ENCODE measurements around the gene MICAL3. TPM values are rescaled to one million over a fixed set of nuclear protein-coding genes. Genes with fewer than 3 reads are reported as not detected.

MICAL3 gene
- polyA plus RNA-seq, 1 of the 3 experiments (the other 2 are of a cell fraction), result 83.1 TPM

- no peak for TF ChIP-seq REST (IDR thresholded peaks at IDR 0.05; ENCODE audit: low read depth, low read length)
Measured at GRCh38 chr22:17956630-17957029, 67.7 kb downstream of the MICAL3 start (continued).

GRCh38 chr22:17955590-17956379 lies 68.6 kb downstream of the MICAL3 start:
- H3K27ac ChIP-seq (ENCODE audit: low read depth in 2 of 2, low read length in 1 of 2), result no peak overlapping the region
- H3K4me2 ChIP-seq, result no peak overlapping the region
- H4K20me1 ChIP-seq (ENCODE audit: insufficient read depth), result peaks cover 47% of the 10 kb centered on the region; the same call in 1 of the 2 replicates
- H3K9ac ChIP-seq, result no peak overlapping the region
- peaks cover 0 to 2% of the 10 kb centered on the region in 2 experiments for H3K36me3 ChIP-seq (replicated peaks in 1 of 2; ENCODE audit: control insufficient read depth in 1 of 2, insufficient read depth in 2 of 2, low read length in 1 of 2)
- DNase-seq, result no peak
- TF ChIP-seq RCOR1 (IDR thresholded peaks at IDR 0.05; ENCODE audit: low read length) (no peak), JUND (IDR thresholded peaks at IDR 0.05) (no peak)
- 85% methylated on average over 8 of the region's 8 CpGs for WGBS (ENCODE audit: low lambda C conversion rate)
- ChIA-PET POLR2A (no interaction called here), CTCF (interaction anchor here (0.6 to 1.6 kb wide), 3 partner anchors 12 to 53 kb away, joined by 3 to 4 read pairs (median 4); no protein-coding TSS in a partner anchor)
- H3K27me3 ChIP-seq (ENCODE audit: insufficient read depth), result no peaks in the 10 kb centered on the region
- H3K79me2 ChIP-seq (ENCODE audit: insufficient read depth), result peaks cover 84% of the 10 kb centered on the region; the same call in 1 of the 2 replicates
- no peak overlapping the region for H3K4me3 ChIP-seq (ENCODE audit: low read depth in 2 of 2, low read length in 1 of 2)
- H3K9me3 ChIP-seq, result no peaks in the 10 kb centered on the region
- H2AFZ ChIP-seq (ENCODE audit: low read depth), result no peak overlapping the region
- H3F3A ChIP-seq (replicated peaks; ENCODE audit: insufficient read depth), result no peaks in the 10 kb centered on the region
- peaks cover 0 to 12% of the 10 kb centered on the region in 2 experiments; a peak in 1 of 4 replicates for H3K4me1 ChIP-seq (ENCODE audit: control insufficient read depth in 1 of 2, insufficient read depth in 2 of 2, low read depth in 1 of 2, low read length in 1 of 2)
- no peaks in the 10 kb centered on the region for H3K9me2 ChIP-seq

- H3K36me3 ChIP-seq (replicated peaks in 1 of 2; ENCODE audit: control insufficient read depth in 1 of 2, insufficient read depth in 2 of 2, low read length in 1 of 2), result no peaks in the 10 kb centered on the region
- H3K27ac ChIP-seq (ENCODE audit: low read depth in 2 of 2, low read length in 1 of 2), result no peak overlapping the region
- no peak overlapping the region for H3K9ac ChIP-seq
- no peak overlapping the region for H3K4me2 ChIP-seq
- H3K9me3 ChIP-seq, result no peaks in the 10 kb centered on the region
- 96% methylated on average over 8 of the region's 8 CpGs for WGBS (ENCODE audit: low lambda C conversion rate)
- H4K20me1 ChIP-seq (ENCODE audit: insufficient read depth), result peaks cover 47% of the 10 kb centered on the region; the same call in 1 of the 2 replicates
- H2AFZ ChIP-seq (ENCODE audit: low read depth), result no peak overlapping the region
- peaks cover 84% of the 10 kb centered on the region; the same call in 1 of the 2 replicates for H3K79me2 ChIP-seq (ENCODE audit: insufficient read depth)
- ChIA-PET POLR2A (no interaction called here), CTCF (interaction anchor here (1.4 to 1.6 kb wide), 2 partner anchors 11 to 45 kb away, joined by 4 read pairs; no protein-coding TSS in a partner anchor)
- peaks cover 0 to 15% of the 10 kb centered on the region in 2 experiments; a peak in 1 of 4 replicates for H3K4me1 ChIP-seq (ENCODE audit: control insufficient read depth in 1 of 2, insufficient read depth in 2 of 2, low read depth in 1 of 2, low read length in 1 of 2)
- no peaks in the 10 kb centered on the region for H3F3A ChIP-seq (replicated peaks; ENCODE audit: insufficient read depth)
- no peaks in the 10 kb centered on the region for H3K9me2 ChIP-seq
- no peak overlapping the region for H3K4me3 ChIP-seq (ENCODE audit: low read depth in 2 of 2, low read length in 1 of 2)
- no peak for DNase-seq
- no peaks in the 10 kb centered on the region for H3K27me3 ChIP-seq (ENCODE audit: insufficient read depth)
- TF ChIP-seq NRF1 (IDR thresholded peaks at IDR 0.05; ENCODE audit: low read depth, low read length) (no peak), FOXM1 (IDR thresholded peaks at IDR 0.05; ENCODE audit: low read depth) (no peak), CTCF (IDR thresholded peaks at IDR 0.05) (no peak), CHD2 (IDR thresholded peaks at IDR 0.05; ENCODE audit: low read length, partially characterized antibody) (no peak), RXRA (IDR thresholded peaks at IDR 0.05; ENCODE audit: borderline replicate concordance, low read depth) (no peak), FOXJ3 (CRISPR knock-in tag; IDR thresholded peaks at IDR 0.05) (no peak), MAX (IDR thresholded peaks at IDR 0.05; ENCODE audit: low read depth) (no peak), USF2 (IDR thresholded peaks at IDR 0.05; ENCODE audit: borderline replicate concordance, low read depth, low read length) (no peak), MXI1 (IDR thresholded peaks at IDR 0.05; ENCODE audit: low read depth, low read length) (no peak), PBX3 (IDR thresholded peaks at IDR 0.05) (no peak)
Measured at GRCh38 chr22:17954860-17955587, 69.3 kb downstream of the MICAL3 start.
